DMS53 treated with DMSO at 0.1 percent for 48 hours (cell line): ENCODE measurements around the gene PAM.
A peak's percentile ranks its signal among the peaks of the same experiment; 100 is the strongest.
"Not testable (repeated sequence)": the region's sequence is repeated elsewhere in the genome, so short reads cannot be mapped to it uniquely, and the experiment has no call there.

Experiments used
- DNase-seq: peaks from one replicate; lab custom pipeline; 2025; ENCODE audit not compliant: unreplicated experiment; lab: John Stamatoyannopoulos, UW

PAM gene

GRCh38 chr5:102750151-102750834 is 4.8 kb upstream of the PAM start:
- DNase-seq, result no peak

- DNase-seq, result not testable (repeated sequence)
Observed at GRCh38 chr5:102751903-102752376, 3.2 kb upstream of the PAM start.

- DNase-seq, result no peak
Observed at GRCh38 chr5:102753889-102754766, 977 bp upstream of the PAM start.

- peak; percentile 35 for DNase-seq
Observed at GRCh38 chr5:102755686-102756371, 724 bp downstream of the PAM start.

GRCh38 chr5:102758576-102758975 is 3.5 kb downstream of the PAM start:
- DNase-seq, result no peak

GRCh38 chr5:102759289-102759688 is 4.2 kb downstream of the PAM start:
- DNase-seq, result no peak

- DNase-seq, result no peak
Observed at GRCh38 chr5:102759700-102760099, 4.6 kb downstream of the PAM start.

- DNase-seq, result no peak
Observed at GRCh38 chr5:102760815-102761214, 5.7 kb downstream of the PAM start.

GRCh38 chr5:102762095-102762534 is 7.0 kb downstream of the PAM start:
- peak; percentile 41 for DNase-seq

GRCh38 chr5:102762562-102763227 is 7.6 kb downstream of the PAM start:
- DNase-seq, result peak; percentile 11

- DNase-seq, result no peak
Observed at GRCh38 chr5:102763734-102764133, 8.6 kb downstream of the PAM start.

GRCh38 chr5:102764381-102765004 is 9.4 kb downstream of the PAM start:
- DNase-seq, result no peak

- no peak for DNase-seq
Observed at GRCh38 chr5:102765350-102765749, 10.2 kb downstream of the PAM start.

GRCh38 chr5:102766295-102767090 is 11.4 kb downstream of the PAM start:
- DNase-seq, result no peak

GRCh38 chr5:102767862-102768261 is 12.8 kb downstream of the PAM start:
- DNase-seq, result no peak

- DNase-seq, result no peak
Observed at GRCh38 chr5:102770803-102771202, 15.7 kb downstream of the PAM start.

GRCh38 chr5:102771435-102771834 is 16.3 kb downstream of the PAM start:
- DNase-seq, result no peak

- DNase-seq, result no peak
Observed at GRCh38 chr5:102772273-102772672, 17.2 kb downstream of the PAM start.

GRCh38 chr5:102773133-102773532 is 18.0 kb downstream of the PAM start:
- DNase-seq, result no peak

- DNase-seq, result not testable (repeated sequence)
Observed at GRCh38 chr5:102775756-102776155, 20.7 kb downstream of the PAM start.
